Lung (tissue), 12 donors: ENCODE results near the gene GABBR1. TPM values are rescaled to one million over a fixed set of nuclear protein-coding genes. Genes with fewer than 3 reads are reported as not detected.
A peak's percentile ranks its signal among the peaks of the same experiment; 100 is the strongest.

Experiments
- ATAC-seq: fragments of 200-7000 bp; cut with Tn5 transposase; one replicate; pipeline ENCODE4 v1.9.1; 2020; ENCODE audit warnings: moderate number of reproducible peaks; ENCODE audit not compliant: insufficient read depth, low FRiP score
- DNase-seq, 3 donors: peaks; one replicate each; pipeline ENCODE4 v3.0.0-alpha.2; 2013 to 2017
- H3K27ac ChIP-seq, 2 donors: one replicate each; pipeline ENCODE4 v1.5.1; 2013; ENCODE audit warnings: mild to moderate bottlenecking in 2 of 2, moderate library complexity in 2 of 2, control low read depth in 1 of 2, inconsistent platforms in 1 of 2, low read depth in 1 of 2, low read length in 1 of 2
- H3K27me3 ChIP-seq, 3 donors: one replicate each; pipeline ENCODE4 v1.5.1; 2013; ENCODE audit warnings: low read length in 2 of 3; ENCODE audit not compliant: control insufficient read depth in 3 of 3, insufficient read depth in 3 of 3
- H3K36me3 ChIP-seq, 4 donors: one replicate each; pipeline ENCODE4 v1.5.1; 2013; ENCODE audit warnings: low read length in 4 of 4, mild to moderate bottlenecking in 1 of 4, moderate library complexity in 1 of 4; ENCODE audit not compliant: control insufficient read depth in 4 of 4, insufficient read depth in 4 of 4
- H3K4me1 ChIP-seq, 5 donors: one replicate each; pipeline ENCODE4 v1.5.1; 2013; ENCODE audit warnings: low read length in 5 of 5, mild to moderate bottlenecking in 2 of 5, moderate library complexity in 1 of 5; ENCODE audit not compliant: control insufficient read depth in 5 of 5, insufficient read depth in 5 of 5
- H3K4me3 ChIP-seq: one replicate; pipeline ENCODE4 v1.5.1; 2013; ENCODE audit warnings: mild to moderate bottlenecking, control low read depth, moderate library complexity
- H3K9ac ChIP-seq, 2 donors: one replicate each; pipeline ENCODE4 v1.5.1; 2013; ENCODE audit warnings: low read length in 2 of 2, control low read depth in 1 of 2; ENCODE audit not compliant: insufficient read depth in 1 of 2
- H3K9me3 ChIP-seq, 4 donors: one replicate each; pipeline ENCODE4 v1.5.1; 2013; ENCODE audit warnings: low read length in 3 of 4, mild to moderate bottlenecking in 1 of 4, moderate library complexity in 1 of 4; ENCODE audit not compliant: control insufficient read depth in 4 of 4, insufficient read depth in 3 of 4
- WGBS, 2 donors: extraction: QIAGEN DNeasy Blood & Tissue Kit; methylation state at CpG; one replicate each; pipeline ENCODE4 v1.1.7; 2013; 5-methylcytosine and 5-hydroxymethylcytosine counted together
- polyA plus RNA-seq, 2 donors: library from polyadenylated mRNA; stranded (reverse); fragments of 200-250 nt; gene quantifications; one replicate each; pipeline ENCODE4 v1.2.1, GENCODE V29; 2013
- total RNA-seq, 2 donors: library from RNA; depleted of rRNA in 1 of 2; stranded (reverse); fragments of >200 nt in 1 of 2; gene quantifications; one replicate each; pipeline ENCODE4 v1.2.1, GENCODE V29; 2014 to 2021
- TF ChIP-seq, protein P1 (sequence below): IDR thresholded peaks from 2 replicates; pipeline ENCODE4 v1.5.1; 2012; ENCODE audit warnings: mild to moderate bottlenecking; ENCODE audit errors: control extremely low read depth, extremely low read depth
- donor health status: control.
- donor health status: control.
- donor health status: Bipolar disorder and iron deficiency.
- donor health status: healthy.
- donor health status: DM: yes; HTN: yes; CAD: no.

Gene GABBR1
- total and polyA plus RNA-seq, 4 donors: 12.9 to 35.7 (median 25.0) TPM

DNA sequence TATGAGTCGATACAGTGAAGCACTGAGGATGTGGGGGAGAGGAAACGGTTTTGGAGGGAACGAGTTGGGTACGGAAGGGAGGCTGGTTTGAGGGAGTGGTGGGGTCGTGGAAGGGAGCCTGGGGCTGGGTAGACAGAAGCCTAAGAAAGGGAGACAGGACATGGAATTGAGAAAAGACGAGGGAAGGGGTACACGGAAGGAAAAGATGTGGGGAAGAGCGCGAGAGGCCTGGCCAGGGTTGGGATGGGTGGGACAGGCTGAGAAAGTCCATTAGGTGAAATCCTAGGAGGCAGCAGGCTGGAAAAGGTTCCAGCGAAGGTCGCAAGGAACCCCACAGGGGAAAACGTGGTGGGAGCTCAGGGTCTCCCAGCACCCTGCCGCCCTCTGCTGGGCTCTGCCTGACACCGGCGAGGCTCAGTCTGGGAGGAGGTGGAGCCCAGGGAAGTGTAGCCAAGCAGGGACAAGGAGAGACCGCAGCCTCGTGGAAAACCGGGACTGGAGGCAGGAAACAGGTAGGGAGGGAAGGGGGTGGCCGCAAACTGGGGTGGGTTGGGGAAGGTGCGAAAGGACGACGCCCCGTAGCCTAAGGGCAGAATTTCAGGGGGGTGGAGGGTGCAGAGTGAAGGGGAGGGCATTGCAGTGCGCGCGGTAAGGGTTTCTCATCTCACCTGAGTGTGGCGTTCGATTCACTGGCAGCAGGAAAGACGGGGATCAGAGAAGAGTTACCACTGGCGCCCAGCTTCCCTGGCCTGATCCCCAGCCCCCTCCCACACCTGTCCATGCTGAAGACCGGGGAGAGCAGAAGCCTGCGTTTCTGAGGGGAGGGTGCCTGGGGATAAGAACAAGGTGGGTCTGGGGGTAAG, 4.3 kb downstream of the GABBR1 start:
- Histone ChIP-seq H3K4me1 (peaks cover 0 to 24% (median 15%) of the 10 kb centered on the region in 5 donors), H3K27me3 (no peaks in the 10 kb centered on the region), H3K9ac (peak overlapping the region in 1 of 2 donors; percentile 90), H3K27ac (peak overlapping the region in 1 of 2 donors; percentile 54), H3K36me3 (peaks cover 0 to 3% (median under 1%) of the 10 kb centered on the region in 4 donors), H3K4me3 (peak overlapping the region; percentile 40), H3K9me3 (no peaks in the 10 kb centered on the region)
- WGBS, 2 donors: 2 to 5% methylated on average over 32 of the region's 32 CpGs
- peak; percentile 28 for ATAC-seq
- peak; percentile 86 to 90 (median 87) for DNase-seq
- TF ChIP-seq, protein P1, sequence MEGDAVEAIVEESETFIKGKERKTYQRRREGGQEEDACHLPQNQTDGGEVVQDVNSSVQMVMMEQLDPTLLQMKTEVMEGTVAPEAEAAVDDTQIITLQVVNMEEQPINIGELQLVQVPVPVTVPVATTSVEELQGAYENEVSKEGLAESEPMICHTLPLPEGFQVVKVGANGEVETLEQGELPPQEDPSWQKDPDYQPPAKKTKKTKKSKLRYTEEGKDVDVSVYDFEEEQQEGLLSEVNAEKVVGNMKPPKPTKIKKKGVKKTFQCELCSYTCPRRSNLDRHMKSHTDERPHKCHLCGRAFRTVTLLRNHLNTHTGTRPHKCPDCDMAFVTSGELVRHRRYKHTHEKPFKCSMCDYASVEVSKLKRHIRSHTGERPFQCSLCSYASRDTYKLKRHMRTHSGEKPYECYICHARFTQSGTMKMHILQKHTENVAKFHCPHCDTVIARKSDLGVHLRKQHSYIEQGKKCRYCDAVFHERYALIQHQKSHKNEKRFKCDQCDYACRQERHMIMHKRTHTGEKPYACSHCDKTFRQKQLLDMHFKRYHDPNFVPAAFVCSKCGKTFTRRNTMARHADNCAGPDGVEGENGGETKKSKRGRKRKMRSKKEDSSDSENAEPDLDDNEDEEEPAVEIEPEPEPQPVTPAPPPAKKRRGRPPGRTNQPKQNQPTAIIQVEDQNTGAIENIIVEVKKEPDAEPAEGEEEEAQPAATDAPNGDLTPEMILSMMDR: peak; percentile 58

DNA sequence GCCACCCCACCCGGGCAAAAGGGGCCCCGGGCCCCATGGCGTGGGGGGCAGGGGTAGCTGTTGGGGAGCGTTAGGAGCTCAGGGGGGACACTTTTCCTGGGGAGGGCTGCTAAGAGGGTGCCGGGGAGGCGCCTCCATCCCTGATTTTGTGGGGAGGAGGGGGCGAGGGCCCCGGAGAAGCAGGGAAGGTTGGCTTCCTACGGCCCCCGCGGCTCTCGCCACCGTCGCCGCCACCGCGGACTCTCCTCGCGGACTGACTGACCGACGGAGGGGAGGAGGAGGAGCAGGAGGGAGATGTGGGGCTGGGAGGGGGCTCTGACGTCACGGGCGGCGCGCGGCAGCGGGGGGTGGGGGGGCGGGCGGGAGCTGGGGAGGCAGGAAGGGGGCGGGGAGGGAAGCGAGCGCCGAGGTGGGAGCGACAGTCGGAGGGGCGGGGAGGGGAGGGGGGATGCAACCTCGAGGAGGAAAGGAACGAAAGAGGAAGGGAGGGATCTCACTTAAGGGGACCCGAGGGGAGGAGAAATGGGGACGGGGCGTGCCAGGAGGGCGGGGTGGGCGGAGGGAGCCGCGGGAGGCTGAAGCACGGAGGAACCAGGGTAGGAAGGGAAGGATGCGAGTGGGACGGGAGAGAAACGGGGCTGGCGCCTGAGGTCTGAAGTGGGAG, 5.1 kb downstream of the GABBR1 start:
- Histone ChIP-seq H3K4me3 (peak overlapping the region; percentile 41), H3K9me3 (no peaks in the 10 kb centered on the region), H3K27ac (peak overlapping the region in 1 of 2 donors; percentile 54), H3K36me3 (peaks cover 0 to 7% (median 4%) of the 10 kb centered on the region in 4 donors), H3K27me3 (no peaks in the 10 kb centered on the region), H3K9ac (peak overlapping the region; percentile 55 to 90), H3K4me1 (peaks cover 0 to 24% (median 15%) of the 10 kb centered on the region in 5 donors)
- TF ChIP-seq, protein P1: no peak
- WGBS, 2 donors: 1% methylated on average over 45 to 51 of the region's 51 CpGs
- no peak for ATAC-seq
- peak; percentile 90 to 96 (median 91) for DNase-seq

DNA sequence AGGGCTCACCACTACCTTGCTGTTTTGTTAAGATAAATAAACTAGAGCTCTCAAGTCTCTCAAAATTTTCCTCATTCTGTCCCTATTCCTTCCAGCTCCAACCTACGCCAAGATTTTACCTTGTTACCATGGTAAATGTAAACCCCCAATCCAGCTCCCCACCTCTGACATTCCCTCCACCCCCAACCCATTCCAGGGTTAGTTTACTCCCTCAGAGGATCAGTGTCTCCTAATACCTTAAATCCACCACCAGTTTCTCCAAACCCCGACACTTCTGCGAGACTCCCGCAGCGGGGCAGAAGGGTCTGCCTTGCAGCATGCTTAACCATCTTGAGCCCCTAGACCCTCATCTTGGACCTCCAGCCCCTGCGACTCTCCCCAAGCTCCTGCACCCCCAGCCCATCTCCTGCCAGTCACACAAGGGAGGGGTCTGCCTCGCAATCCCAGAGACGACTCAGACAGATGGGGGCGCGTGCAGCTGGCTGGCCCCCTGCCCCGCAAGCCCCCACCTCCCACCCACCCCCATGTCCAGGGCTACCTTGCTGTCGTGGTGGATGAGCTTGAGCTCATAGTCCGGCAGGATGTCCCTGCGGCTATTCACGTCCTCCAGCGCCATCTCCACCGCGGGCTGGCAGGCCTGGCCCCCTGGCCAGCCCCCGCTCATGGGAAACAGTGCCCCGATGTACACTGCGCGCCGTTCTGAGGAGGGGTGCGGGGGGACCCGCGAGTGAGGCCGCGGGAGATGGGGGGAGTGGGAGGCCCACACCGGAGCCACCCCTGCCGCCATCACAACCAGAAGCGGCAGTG, 5.8 kb downstream of the GABBR1 start:
- H3K4me1 ChIP-seq: peaks cover 0 to 24% (median 14%) of the 10 kb centered on the region in 5 donors
- ATAC-seq (no peak), DNase-seq (peak in 2 of 3 donors; percentile 19 to 38)
- TF ChIP-seq, protein P1: no peak
- no peaks in the 10 kb centered on the region for H3K9me3 ChIP-seq
- H3K27me3 ChIP-seq: no peaks in the 10 kb centered on the region
- peaks cover 0 to 10% (median 5%) of the 10 kb centered on the region in 4 donors for H3K36me3 ChIP-seq
- peak overlapping the region in 1 of 2 donors; percentile 55 for H3K9ac ChIP-seq
- H3K4me3 ChIP-seq: peak overlapping the region; percentile 41
- WGBS, 2 donors: 28 to 29% methylated on average over 31 of the region's 31 CpGs
- H3K27ac ChIP-seq: no peak overlapping the region
